GM08714 (cell line): ENCODE data around the gene LRGUK.

Experiments
- H3K4me3 ChIP-seq: fragments of 200-500 bp; sonication (Bioruptor generic); 2 replicates; pipeline ENCODE4 v1.5.1; 2014; ENCODE audit warnings: mild to moderate bottlenecking, low read length, inconsistent platforms
- ZNF274 ChIP-seq: IDR thresholded peaks from 2 replicates; pipeline ENCODE4 v1.6.1; 2012; ENCODE audit warnings: mild to moderate bottlenecking, low read depth, low read length

LRGUK gene

GRCh38 chr7:134108802-134109201, 18.3 kb upstream of the LRGUK start:
- H3K4me3 ChIP-seq, result no peak overlapping the region
- TF ChIP-seq ZNF274, result no peak

GRCh38 chr7:134113655-134114054, 13.5 kb upstream of the LRGUK start:
- H3K4me3 ChIP-seq, result no peak overlapping the region
- no peak for TF ChIP-seq ZNF274

GRCh38 chr7:134114992-134115391, 12.1 kb upstream of the LRGUK start:
- no peak overlapping the region for H3K4me3 ChIP-seq
- TF ChIP-seq ZNF274, result no peak

DNA sequence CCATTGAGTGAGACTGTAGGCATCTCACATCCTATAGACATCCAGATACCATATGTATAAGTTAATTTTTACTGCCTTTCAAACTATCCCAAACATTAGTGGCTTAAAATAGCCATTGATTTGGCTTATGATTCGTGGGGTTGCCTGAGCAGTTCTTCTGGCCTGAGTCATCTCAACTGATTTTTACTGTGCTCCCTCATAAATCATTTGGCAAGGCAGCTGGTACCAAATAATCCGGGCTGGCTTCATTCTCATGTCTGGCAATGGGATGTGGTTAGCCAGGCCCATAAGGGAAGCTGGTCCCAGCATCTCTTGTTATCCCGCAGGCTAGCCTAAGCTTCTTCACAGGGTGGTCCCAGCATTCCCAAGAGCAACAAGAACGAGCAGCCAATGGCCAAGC, 6.7 kb upstream of the LRGUK start:
- TF ChIP-seq ZNF274, result no peak
- no peak overlapping the region for H3K4me3 ChIP-seq

DNA sequence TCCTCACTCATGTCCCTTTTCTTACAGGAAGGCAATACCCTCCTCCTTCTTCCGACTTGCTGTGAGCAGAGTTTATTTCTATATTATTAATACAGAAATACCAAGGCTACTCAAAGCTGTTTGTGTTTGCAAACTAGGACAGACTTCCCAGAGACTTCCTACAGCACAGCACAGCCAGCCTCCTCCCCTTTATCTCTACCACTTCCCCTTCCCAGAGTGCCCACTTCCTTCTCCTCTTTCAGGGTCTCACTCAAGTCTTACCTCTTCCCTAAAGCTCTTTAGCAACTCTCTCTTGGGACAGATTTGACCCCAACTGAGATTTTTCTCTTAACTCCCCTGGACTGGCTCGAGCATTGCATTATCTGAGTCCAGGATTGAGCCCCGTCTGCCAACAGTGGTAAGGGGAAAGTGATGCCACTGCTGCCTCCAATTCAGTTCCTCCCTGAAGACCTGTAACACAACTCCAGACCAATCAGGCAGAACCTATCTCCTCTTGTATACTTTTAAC, 5.5 kb upstream of the LRGUK start:
- TF ChIP-seq ZNF274, result no peak
- H3K4me3 ChIP-seq, result no peak overlapping the region

DNA sequence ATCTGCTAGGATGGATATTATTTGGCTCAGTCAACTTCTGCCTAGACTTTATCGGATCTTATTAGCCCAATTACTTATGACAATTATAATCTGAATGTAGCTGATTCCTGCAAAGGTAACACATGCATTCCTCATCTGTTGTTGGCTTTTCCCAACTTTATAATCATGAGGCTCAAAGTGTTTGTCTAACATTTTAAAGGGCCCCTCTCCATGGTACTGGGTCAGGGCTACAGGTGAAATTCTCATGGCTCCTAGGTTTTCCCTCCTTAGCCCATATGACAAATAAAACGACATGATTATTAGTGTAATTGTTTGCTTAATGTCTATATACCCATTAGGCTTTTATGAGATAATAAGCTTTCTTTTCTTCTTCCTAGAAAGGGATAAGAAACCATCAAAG, 4.2 kb upstream of the LRGUK start:
- TF ChIP-seq ZNF274, result no peak
- H3K4me3 ChIP-seq, result no peak overlapping the region

- H3K4me3 ChIP-seq, result no peak overlapping the region
- no peak for TF ChIP-seq ZNF274
Observed at GRCh38 chr7:134126146-134126545, 994 bp upstream of the LRGUK start.

DNA sequence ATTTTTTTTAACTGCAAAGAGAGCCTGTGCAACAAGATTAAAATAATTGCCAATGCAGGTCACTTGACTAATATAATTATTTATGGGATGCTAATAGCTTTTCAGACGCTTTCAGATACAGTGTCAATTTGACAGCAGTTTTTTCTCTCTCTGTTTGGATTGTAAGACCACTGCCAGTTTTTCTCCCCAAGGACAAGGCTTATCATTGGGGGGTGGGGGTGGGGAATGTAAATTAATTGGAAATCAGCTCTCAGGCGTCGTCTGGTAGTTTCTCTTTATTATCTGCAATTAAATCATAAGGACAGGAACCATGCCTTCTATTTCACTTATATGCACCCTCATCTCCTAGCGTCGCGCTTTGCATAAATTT, 559 bp upstream of the LRGUK start:
- no peak for TF ChIP-seq ZNF274

DNA sequence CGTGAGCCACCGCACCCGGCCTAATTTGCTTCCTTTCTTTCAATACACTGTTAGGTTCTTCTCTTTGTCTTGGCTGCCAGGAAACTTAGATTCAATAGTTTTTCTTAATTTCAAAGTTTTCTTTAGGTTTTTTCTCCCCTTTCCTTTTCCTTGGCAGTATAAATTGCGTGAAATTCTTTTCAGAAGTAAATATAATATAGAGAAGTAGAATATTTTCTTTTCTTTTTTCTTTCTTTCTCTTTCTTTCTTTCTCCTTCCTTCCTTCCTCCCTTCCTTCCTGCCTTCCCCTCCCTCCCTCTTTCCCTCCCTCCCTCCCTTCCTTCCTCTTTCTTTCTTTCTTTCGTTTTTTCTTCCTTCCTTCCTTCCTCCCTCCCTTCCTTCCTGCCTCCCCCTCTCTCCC, 1.7 kb downstream of the LRGUK start:
- no peak for TF ChIP-seq ZNF274
- H3K4me3 ChIP-seq, result no peak overlapping the region

More for the DNA sequence above, 559 bp upstream of the LRGUK start:
- H3K4me3 ChIP-seq, result peak overlapping the region; percentile 61; the same call in 1 of the 2 replicates

DNA sequence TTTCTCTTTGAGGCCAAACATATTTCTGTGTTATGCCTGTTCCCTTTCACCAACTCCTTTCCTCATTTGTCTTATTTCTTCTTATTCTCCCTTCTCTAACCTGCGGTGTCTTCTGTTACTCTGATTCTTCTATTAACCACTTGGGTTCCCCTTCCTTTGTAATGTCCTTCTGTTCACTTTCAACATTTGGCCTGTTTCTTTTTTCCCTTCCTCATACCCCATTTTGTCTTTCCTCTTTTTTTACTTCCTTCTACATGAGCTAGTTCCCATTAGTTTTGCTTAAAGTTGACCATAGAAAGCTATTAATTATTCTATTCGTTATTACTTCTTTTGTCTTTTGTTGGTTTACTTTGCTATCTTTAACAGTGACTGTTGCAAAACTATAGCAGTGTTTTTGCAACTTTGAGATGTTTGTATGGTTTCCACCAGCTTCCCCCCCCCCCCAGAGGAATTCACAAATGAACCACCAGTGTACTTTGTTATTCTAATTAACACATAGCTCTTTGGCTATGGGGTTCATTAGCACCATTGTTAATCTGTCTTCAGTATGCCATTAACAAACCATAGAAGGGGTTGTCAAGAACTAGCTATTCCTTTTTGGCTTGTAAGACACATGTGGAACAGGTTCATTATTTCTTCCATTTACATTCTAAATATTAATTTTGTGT, 2.9 kb downstream of the LRGUK start:
- H3K4me3 ChIP-seq, result no peak overlapping the region
- no peak for TF ChIP-seq ZNF274

GRCh38 chr7:134134004-134134403, 6.9 kb downstream of the LRGUK start:
- H3K4me3 ChIP-seq, result no peak overlapping the region
- TF ChIP-seq ZNF274, result no peak

DNA sequence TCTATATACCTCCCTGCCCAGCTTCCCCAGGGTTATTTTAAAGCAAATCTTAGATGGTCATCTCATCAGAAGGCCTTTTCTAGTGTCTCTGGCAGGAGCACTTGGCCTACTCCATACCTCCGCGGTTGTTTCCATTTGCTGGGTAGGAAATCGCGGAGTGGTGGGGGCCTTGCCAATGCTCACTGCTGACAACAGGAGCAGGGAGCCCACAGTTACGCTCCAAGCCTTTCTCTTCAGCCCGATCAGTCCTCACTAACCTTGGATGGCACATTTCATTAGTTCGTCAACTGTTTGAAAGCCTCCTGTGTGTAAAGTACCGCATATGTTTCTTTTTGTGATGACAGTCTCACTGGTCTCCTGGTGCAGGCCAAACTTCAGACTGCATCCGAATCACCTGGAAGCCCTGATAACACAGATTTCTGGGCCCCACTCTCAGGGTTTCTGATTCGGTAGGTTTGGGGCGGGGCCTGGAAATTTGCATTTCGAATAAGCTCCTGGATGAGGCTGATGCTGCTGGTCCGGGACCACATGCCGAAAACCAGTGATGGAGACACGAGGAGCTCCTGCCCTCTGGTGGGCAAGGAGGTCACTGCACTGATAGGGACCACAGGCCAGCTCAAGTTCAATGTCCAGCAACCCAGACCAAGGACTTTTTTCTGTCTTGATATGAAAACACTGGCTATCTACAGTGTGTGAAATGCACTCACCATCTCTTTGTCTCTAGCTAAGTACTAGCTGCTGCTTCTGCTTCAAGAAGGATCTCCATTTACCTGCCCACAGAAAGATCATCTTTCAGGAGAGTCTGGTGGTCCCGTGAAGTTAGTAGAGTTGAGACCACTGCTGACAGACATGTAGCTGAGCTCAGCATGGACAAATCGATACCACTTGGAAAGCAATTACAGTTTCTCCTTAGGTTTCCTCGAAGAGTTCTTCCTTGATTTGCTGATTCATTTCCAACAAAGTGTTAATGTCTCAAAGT, 14.0 kb downstream of the LRGUK start:
- H3K4me3 ChIP-seq, result no peak overlapping the region
- TF ChIP-seq ZNF274, result no peak

DNA sequence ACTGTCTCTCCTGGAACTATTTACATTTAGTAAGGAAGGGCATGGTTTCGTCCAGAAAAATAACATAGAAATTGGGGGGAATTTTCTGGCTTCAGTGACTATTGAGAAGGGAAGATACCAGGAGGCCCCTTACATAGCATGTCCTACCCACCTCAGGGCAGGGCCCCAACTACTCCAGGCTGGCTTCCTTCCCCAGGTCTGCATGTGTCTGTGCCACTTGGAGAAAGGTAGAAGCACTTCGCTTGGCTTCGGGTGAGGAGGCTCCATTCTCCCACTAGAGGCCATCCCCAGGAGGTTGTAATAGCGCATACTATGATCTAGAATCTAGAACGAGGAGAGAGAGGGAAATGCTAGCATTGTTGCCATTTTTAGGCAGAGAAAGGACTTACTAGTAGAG, 14.7 kb downstream of the LRGUK start:
- no peak overlapping the region for H3K4me3 ChIP-seq
- no peak for TF ChIP-seq ZNF274

DNA sequence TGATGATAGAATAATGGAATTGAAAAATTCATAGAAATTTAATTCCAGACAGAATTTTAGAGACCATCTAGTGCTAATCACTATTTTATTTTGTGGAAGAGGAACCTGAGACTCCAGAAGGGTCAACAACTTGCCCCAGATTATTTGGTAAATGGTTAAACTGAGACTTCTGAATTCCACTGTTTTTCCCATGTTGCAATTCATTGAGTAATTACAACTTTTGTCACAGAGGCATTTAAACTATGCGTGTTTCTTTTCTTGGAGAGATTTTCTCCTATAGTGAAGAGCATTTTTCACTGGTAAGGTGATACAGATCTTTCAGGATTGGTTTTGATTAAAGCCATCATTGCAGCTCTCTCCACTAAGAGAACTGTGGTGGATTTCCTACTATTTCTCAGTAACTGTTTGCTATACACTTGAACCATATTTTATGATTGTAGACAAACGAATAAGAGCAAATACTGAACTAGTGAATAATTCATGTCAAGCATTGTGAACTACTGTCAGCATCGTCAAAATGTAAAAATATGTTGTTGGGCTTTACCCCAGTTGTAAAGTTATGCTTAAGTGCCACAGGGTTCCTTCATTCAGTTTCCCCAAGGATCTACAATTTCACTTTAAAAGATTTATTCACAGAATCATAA, 26.5 kb downstream of the LRGUK start:
- no peak for TF ChIP-seq ZNF274

More for the DNA sequence above, 26.5 kb downstream of the LRGUK start:
- no peak overlapping the region for H3K4me3 ChIP-seq
